ENCODE data around the gene OTOG. TPM values are rescaled to one million over a fixed set of nuclear protein-coding genes. Genes with fewer than 3 reads are reported as not detected.

The OTOG gene
- total RNA-seq, 1 experiment from 2014 or later, result not detected

DNA sequence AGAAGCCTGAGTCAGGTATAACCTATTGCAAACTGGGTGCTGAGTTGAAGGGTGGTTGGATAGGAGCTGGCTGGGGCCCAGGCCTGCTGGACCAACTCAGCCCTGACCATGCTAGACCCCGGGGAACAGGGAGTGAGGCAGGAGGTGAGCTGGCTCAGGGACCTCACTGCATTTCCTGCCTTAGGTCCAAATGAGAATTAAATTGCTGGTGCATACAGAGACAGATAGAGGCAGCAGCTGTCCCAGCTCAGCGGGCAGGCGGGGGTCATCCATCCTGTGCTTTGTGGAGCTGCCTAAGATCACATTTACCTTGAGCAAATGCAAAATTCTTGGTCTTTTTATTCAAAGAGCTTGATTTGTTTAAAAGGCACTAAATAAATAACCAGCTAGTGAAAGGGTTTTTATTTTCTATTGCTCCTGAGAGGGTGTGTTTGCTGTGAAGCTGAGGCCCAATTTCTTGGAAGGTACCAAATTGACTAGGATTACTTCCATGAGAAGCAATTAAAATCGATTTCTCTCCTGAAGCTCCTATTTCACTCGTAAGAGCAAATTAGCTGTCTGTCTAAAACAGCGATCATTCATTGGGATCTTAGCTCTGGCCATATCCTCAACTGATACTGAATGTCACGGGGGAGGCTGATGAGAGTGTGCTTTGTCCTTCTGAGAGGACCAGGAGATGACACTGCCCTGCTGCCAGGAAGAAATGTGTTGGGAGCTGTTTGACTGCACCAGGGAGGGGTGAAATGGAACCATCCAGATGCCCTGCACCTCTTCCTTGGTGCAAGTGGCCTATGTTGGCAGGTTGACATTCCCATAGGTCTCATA, 27.8 kb upstream of the OTOG start:
- BruUV-seq (replicated peaks), result no TSS peak
- H3K9me2 ChIP-seq (ENCODE audit: insufficient read depth), result no peaks in the 10 kb centered on the region
- H3K4me3 ChIP-seq, result no peak overlapping the region
- H3K36me3 ChIP-seq (ENCODE audit: low read depth), result no peaks in the 10 kb centered on the region
- no peak for DNase-seq
- no peak overlapping the region for H3K27ac ChIP-seq
- no peaks in the 10 kb centered on the region for H3K79me2 ChIP-seq (ENCODE audit: low read depth)
- H3F3A ChIP-seq (ENCODE audit: insufficient read depth, low read depth), result no peaks in the 10 kb centered on the region
- TF ChIP-seq, protein P1, sequence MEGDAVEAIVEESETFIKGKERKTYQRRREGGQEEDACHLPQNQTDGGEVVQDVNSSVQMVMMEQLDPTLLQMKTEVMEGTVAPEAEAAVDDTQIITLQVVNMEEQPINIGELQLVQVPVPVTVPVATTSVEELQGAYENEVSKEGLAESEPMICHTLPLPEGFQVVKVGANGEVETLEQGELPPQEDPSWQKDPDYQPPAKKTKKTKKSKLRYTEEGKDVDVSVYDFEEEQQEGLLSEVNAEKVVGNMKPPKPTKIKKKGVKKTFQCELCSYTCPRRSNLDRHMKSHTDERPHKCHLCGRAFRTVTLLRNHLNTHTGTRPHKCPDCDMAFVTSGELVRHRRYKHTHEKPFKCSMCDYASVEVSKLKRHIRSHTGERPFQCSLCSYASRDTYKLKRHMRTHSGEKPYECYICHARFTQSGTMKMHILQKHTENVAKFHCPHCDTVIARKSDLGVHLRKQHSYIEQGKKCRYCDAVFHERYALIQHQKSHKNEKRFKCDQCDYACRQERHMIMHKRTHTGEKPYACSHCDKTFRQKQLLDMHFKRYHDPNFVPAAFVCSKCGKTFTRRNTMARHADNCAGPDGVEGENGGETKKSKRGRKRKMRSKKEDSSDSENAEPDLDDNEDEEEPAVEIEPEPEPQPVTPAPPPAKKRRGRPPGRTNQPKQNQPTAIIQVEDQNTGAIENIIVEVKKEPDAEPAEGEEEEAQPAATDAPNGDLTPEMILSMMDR (conservative IDR thresholded peaks at IDR 0.05), result no peak
- TF ChIP-seq EZH2 (IDR thresholded peaks at IDR 0.05; ENCODE audit: low read depth), result no peak
- H3K4me2 ChIP-seq, result no peak overlapping the region
- peaks cover 50% of the 10 kb centered on the region for H3K27me3 ChIP-seq (ENCODE audit: insufficient read depth, low read depth)
- no peak overlapping the region for H2AFZ ChIP-seq
- no peaks in the 10 kb centered on the region for H4K20me1 ChIP-seq (ENCODE audit: insufficient read depth)
- no peaks in the 10 kb centered on the region for H3K9me3 ChIP-seq (ENCODE audit: insufficient read depth, low read depth)
- POLR2A ChIA-PET (ENCODE audit: unreplicated experiment), result no interaction called here
- intact Hi-C loops (cut with micrococcal nuclease; ENCODE audit: unreplicated experiment), result no loop called here
- CTCF ChIA-PET, result interaction anchor here (0.7 kb wide), 1 partner anchor 11 kb away, joined by 4 read pairs; no protein-coding TSS in a partner anchor
- H3K4me1 ChIP-seq (replicated peaks; ENCODE audit: insufficient read depth), result no peaks in the 10 kb centered on the region

DNA sequence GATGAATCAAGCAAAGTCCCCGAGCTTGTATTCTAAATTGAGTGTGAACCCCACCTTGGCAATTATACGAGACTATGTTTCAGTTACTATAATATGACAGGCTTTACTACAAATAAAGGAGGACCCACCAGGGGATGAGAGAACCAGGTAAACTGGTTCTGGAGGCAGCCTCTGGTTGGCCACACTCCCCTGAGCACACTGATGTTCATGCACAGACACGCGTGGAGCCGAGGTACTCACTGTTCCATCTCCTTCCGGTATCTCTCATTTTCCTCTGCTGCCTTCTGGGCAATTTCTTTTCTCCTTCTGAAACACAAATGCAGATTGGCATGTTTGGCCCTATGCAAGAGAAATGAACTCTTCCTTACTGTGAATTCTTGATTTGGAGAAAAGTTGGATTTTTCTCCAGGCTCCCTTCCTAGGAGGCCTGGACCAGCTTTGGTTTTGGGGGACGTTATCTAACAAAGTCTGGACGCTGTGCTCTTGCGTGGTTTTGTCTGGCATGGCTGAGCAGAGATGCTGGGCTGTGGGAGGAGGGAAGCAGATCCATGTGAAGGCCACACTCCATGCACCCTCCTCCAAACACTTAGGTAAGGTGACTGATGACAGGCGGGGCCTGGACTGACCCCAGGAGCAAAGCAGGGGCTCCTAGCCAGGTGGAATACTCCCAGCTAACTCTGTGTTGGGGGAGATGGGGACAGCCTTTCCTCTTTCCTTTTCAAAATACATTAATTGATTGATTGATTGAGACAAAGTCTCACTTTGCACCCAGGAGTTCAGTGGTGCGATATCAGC, 25.8 kb upstream of the OTOG start:
- H3K9me3 ChIP-seq (ENCODE audit: insufficient read depth, low read depth), result no peaks in the 10 kb centered on the region

DNA sequence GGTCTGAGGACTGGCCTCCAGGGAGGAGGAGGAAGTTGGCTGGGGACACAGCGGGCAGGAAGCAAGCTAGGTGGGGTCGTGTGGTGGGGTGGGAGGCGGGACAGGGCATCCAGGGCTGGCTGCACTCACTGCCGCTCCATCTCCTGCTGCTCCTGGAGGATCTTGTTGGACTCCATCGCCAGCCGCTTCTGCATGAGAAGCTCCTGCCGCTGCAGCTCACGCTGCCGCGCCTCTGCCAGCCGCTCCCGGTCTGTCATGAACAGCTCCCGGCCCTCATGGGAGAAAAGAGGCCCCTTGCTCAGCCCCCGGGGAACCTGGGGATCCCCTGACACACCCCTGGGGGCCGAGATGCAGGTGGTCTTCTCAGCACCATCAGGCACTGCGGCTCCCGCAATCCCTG, 24.4 kb upstream of the OTOG start:
- H3K27me3 ChIP-seq (ENCODE audit: insufficient read depth, low read depth), result peaks cover 56% of the 10 kb centered on the region
- CTCF ChIA-PET, result no interaction called here
- no peak overlapping the region for H3K27ac ChIP-seq
- H3K36me3 ChIP-seq (ENCODE audit: low read depth), result no peaks in the 10 kb centered on the region
- H2AFZ ChIP-seq, result no peak overlapping the region
- no peaks in the 10 kb centered on the region for H3K9me3 ChIP-seq (ENCODE audit: insufficient read depth, low read depth)
- H3K9me2 ChIP-seq (ENCODE audit: insufficient read depth), result no peaks in the 10 kb centered on the region
- TF ChIP-seq, protein P1 (conservative IDR thresholded peaks at IDR 0.05), result no peak
- no peak for TF ChIP-seq EZH2 (IDR thresholded peaks at IDR 0.05; ENCODE audit: low read depth)
- no peaks in the 10 kb centered on the region for H4K20me1 ChIP-seq (ENCODE audit: insufficient read depth)
- no peaks in the 10 kb centered on the region for H3K79me2 ChIP-seq (ENCODE audit: low read depth)
- POLR2A ChIA-PET (ENCODE audit: unreplicated experiment), result no interaction called here
- no peaks in the 10 kb centered on the region for H3K4me1 ChIP-seq (replicated peaks; ENCODE audit: insufficient read depth)
- no TSS peak for BruUV-seq (replicated peaks)
- H3F3A ChIP-seq (ENCODE audit: insufficient read depth, low read depth), result no peaks in the 10 kb centered on the region
- no peak overlapping the region for H3K4me2 ChIP-seq
- DNase-seq, result no peak
- H3K4me3 ChIP-seq, result no peak overlapping the region
- intact Hi-C loops (cut with micrococcal nuclease; ENCODE audit: unreplicated experiment), result no loop called here

More for the DNA sequence above, 25.8 kb upstream of the OTOG start:
- Histone ChIP-seq H3K27ac (no peak overlapping the region), H2AFZ (no peak overlapping the region), H3K79me2 (ENCODE audit: low read depth) (no peaks in the 10 kb centered on the region), H3K4me2 (no peak overlapping the region), H3K36me3 (ENCODE audit: low read depth) (no peaks in the 10 kb centered on the region), H4K20me1 (ENCODE audit: insufficient read depth) (no peaks in the 10 kb centered on the region), H3F3A (ENCODE audit: insufficient read depth, low read depth) (no peaks in the 10 kb centered on the region), H3K4me3 (no peak overlapping the region), H3K27me3 (ENCODE audit: insufficient read depth, low read depth) (peaks cover 59% of the 10 kb centered on the region), H3K4me1 (replicated peaks; ENCODE audit: insufficient read depth) (no peaks in the 10 kb centered on the region), H3K9me2 (ENCODE audit: insufficient read depth) (no peaks in the 10 kb centered on the region)
- no TSS peak for BruUV-seq (replicated peaks)
- TF ChIP-seq EZH2 (IDR thresholded peaks at IDR 0.05; ENCODE audit: low read depth), result no peak
- TF ChIP-seq, protein P1 (conservative IDR thresholded peaks at IDR 0.05), result no peak
- DNase-seq, result no peak
- CTCF ChIA-PET, result no interaction called here
- POLR2A ChIA-PET (ENCODE audit: unreplicated experiment), result no interaction called here
- intact Hi-C loops (cut with micrococcal nuclease; ENCODE audit: unreplicated experiment), result no loop called here
